A673 (cell line): Measurements from ENCODE around the gene DDR2.

ENCODE experiments used
- CTCF ChIP-seq: fragments of 300-800, 200-600 bp; sonication (generic); conservative IDR thresholded peaks from 2 replicates; pipeline ENCODE4 v1.5.1; 2017; ENCODE audit warnings: low read depth, mild to moderate bottlenecking, antibody characterized with exemption, low read length, moderate library complexity, mixed read lengths
- EZH2 ChIP-seq: fragments of 200-600 bp; sonication (generic); IDR thresholded peaks from 2 replicates; pipeline ENCODE4 v1.6.1; 2017; ENCODE audit warnings: borderline replicate concordance, low read depth, mild to moderate bottlenecking, mixed read lengths, antibody characterized with exemption, low read length; ENCODE audit not compliant: poor library complexity, severe bottlenecking

- TF ChIP-seq CTCF (no peak), EZH2 (no peak)
Measured at GRCh38 chr1:162663086-162663485, 30.8 kb downstream of the DDR2 start.
